SK-N-SH (cell line): ENCODE measurements around the gene PRDX6. TPM values are rescaled to one million over a fixed set of nuclear protein-coding genes. Genes with fewer than 3 reads are reported as not detected.

ENCODE experiments used
- CTCF ChIA-PET: fragments of 300-600, 350-600 bp; formaldehyde crosslinking; extraction: SDS; loops from one replicate; lab custom pipeline; 2021; lab: Yijun Ruan, JAX
- POLR2A ChIA-PET: fragments of 350-600 bp; sonication (Branson Sonifier 250); formaldehyde crosslinking; extraction: SDS; loops from one replicate; lab custom pipeline; 2020; ENCODE audit warnings: antibody characterized with exemption, inconsistent platforms; lab: Yijun Ruan, JAX
- DNase-seq: peaks from one replicate; pipeline ENCODE4 v3.0.0; 2012
- H2AFZ ChIP-seq: fragments of 200-600 bp; sonication (generic); 2 replicates; pipeline ENCODE4 v1.8.1; 2016; ENCODE audit warnings: antibody characterized with exemption, mild to moderate bottlenecking, low read depth
- H3F3A ChIP-seq: fragments of 200-600 bp; sonication (generic); replicated peaks from 2 replicates; pipeline ENCODE3; 2016; ENCODE audit warnings: antibody characterized with exemption, mild to moderate bottlenecking; ENCODE audit not compliant: insufficient read depth
- H3K27ac ChIP-seq, 2 experiments: fragments of 200-500 bp in 1 of 2; fragments of 200-600 bp in 1 of 2; sonication (Bioruptor generic) in 1 of 2; sonication (generic), shearing (Covaris generic) in 1 of 2; 2 replicates each; pipeline versions ENCODE4 v1.5.1 to v1.6.1; 2014 to 2016; ENCODE audit warnings: low read depth in 2 of 2, inconsistent platforms in 1 of 2, low read length in 1 of 2, mild to moderate bottlenecking in 1 of 2, mixed read lengths in 1 of 2
- H3K27me3 ChIP-seq: fragments of 200-600 bp; sonication (generic), shearing (Covaris generic); 2 replicates; pipeline ENCODE4 v1.6.1; 2016; ENCODE audit warnings: mixed run types; ENCODE audit not compliant: insufficient read depth
- H3K36me3 ChIP-seq, 2 experiments: fragments of 200-500 bp in 1 of 2; fragments of 200-600 bp in 1 of 2; sonication (Bioruptor generic) in 1 of 2; sonication (generic) in 1 of 2; replicated peaks in 1 of 2; 2 replicates each; pipeline versions ENCODE3 to v1.5.1; 2014 to 2016; ENCODE audit warnings: low read length in 1 of 2, mild to moderate bottlenecking in 1 of 2; ENCODE audit not compliant: insufficient read depth in 2 of 2, control insufficient read depth in 1 of 2
- H3K4me1 ChIP-seq, 2 experiments: fragments of 200-500 bp in 1 of 2; fragments of 200-600 bp in 1 of 2; sonication (Bioruptor generic) in 1 of 2; sonication (generic), shearing (Covaris generic) in 1 of 2; 2 replicates each; pipeline versions ENCODE4 v1.5.1 to v1.6.1; 2014 to 2016; ENCODE audit warnings: low read depth in 1 of 2, low read length in 1 of 2, mixed run types in 1 of 2; ENCODE audit not compliant: insufficient read depth in 2 of 2, control insufficient read depth in 1 of 2
- H3K4me2 ChIP-seq: fragments of 200-600 bp; sonication (generic), shearing (Covaris generic); 2 replicates; pipeline ENCODE4 v1.6.1; 2017; ENCODE audit warnings: mixed run types
- H3K4me3 ChIP-seq, 2 experiments: fragments of 200-500 bp in 1 of 2; fragments of 200-600 bp in 1 of 2; sonication (Bioruptor generic) in 1 of 2; sonication (generic), shearing (Covaris generic) in 1 of 2; 2 replicates each; pipeline versions ENCODE4 v1.5.1 to v1.8.1; 2014 to 2016; ENCODE audit warnings: low read depth in 2 of 2, inconsistent platforms in 1 of 2, low read length in 1 of 2, mild to moderate bottlenecking in 1 of 2, mixed read lengths in 1 of 2, moderate library complexity in 1 of 2
- H3K79me2 ChIP-seq: fragments of 200-600 bp; sonication (generic); 2 replicates; pipeline ENCODE4 v1.8.1; 2017; ENCODE audit warnings: mild to moderate bottlenecking; ENCODE audit not compliant: insufficient read depth
- H3K9ac ChIP-seq: fragments of 200-600 bp; sonication (generic); 2 replicates; pipeline ENCODE4 v1.6.1; 2017; ENCODE audit warnings: mixed run types
- H3K9me2 ChIP-seq: fragments of 200-600 bp; sonication (generic); 2 replicates; pipeline ENCODE4 v1.6.1; 2017; ENCODE audit warnings: mixed run types
- H3K9me3 ChIP-seq: fragments of 200-600 bp; sonication (generic); 2 replicates; pipeline ENCODE4 v1.6.1; 2017; ENCODE audit warnings: mixed run types, mild to moderate bottlenecking, moderate library complexity
- H4K20me1 ChIP-seq: fragments of 200-600 bp; sonication (generic); 2 replicates; pipeline ENCODE4 v1.6.1; 2017; ENCODE audit warnings: mild to moderate bottlenecking, mixed run types; ENCODE audit not compliant: insufficient read depth
- ELF1 ChIP-seq: IDR thresholded peaks from 2 replicates; pipeline ENCODE4 v1.4.0; 2012
- EP300 ChIP-seq, 2 experiments: IDR thresholded peaks; 2 replicates each; pipeline versions ENCODE4 v1.4.0 to v1.6.1; 2012; ENCODE audit warnings: borderline replicate concordance in 1 of 2, low read depth in 1 of 2, low read length in 1 of 2
- FOXJ3 ChIP-seq: sonication (generic); formaldehyde crosslinking; IDR thresholded peaks from 2 replicates; pipeline ENCODE4 v1.5.1; 2020; ENCODE audit warnings: mild to moderate bottlenecking, missing genetic modification reagents
- GATA2 ChIP-seq: sonication (generic); formaldehyde crosslinking; IDR thresholded peaks from 2 replicates; pipeline ENCODE4 v1.5.0; 2020; ENCODE audit warnings: mild to moderate bottlenecking, missing genetic modification reagents
- MXI1 ChIP-seq: IDR thresholded peaks from 2 replicates; pipeline ENCODE4 v1.6.1; 2012; ENCODE audit warnings: mild to moderate bottlenecking, low read depth, low read length, improper control_type of control experiment
- NFIC ChIP-seq: IDR thresholded peaks from 2 replicates; pipeline ENCODE4 v1.4.0; 2012; ENCODE audit warnings: borderline replicate concordance
- PBX3 ChIP-seq: IDR thresholded peaks from 2 replicates; pipeline ENCODE4; 2012
- POLR2AphosphoS5 ChIP-seq: IDR thresholded peaks from 2 replicates; pipeline ENCODE4 v1.6.1; 2012; ENCODE audit warnings: low read depth, low read length
- RAD21 ChIP-seq: IDR thresholded peaks from 2 replicates; pipeline ENCODE4 v1.6.1; 2012; ENCODE audit warnings: mild to moderate bottlenecking, low read length
- RFX5 ChIP-seq: IDR thresholded peaks from 2 replicates; pipeline ENCODE4 v1.6.1; 2012; ENCODE audit warnings: mild to moderate bottlenecking, improper control_type of control experiment, low read length
- RXRA ChIP-seq: IDR thresholded peaks from 2 replicates; pipeline ENCODE4 v1.4.0; 2012; ENCODE audit warnings: low read depth, mild to moderate bottlenecking, borderline replicate concordance
- SIN3A ChIP-seq: IDR thresholded peaks from 2 replicates; pipeline ENCODE4 v1.6.1; 2012; ENCODE audit warnings: low read depth, mild to moderate bottlenecking, low read length, moderate library complexity, borderline replicate concordance
- SMC3 ChIP-seq: IDR thresholded peaks from 2 replicates; pipeline ENCODE4 v1.6.1; 2012; ENCODE audit warnings: low read depth, low read length, improper control_type of control experiment
- TEAD4 ChIP-seq: IDR thresholded peaks from 2 replicates; pipeline ENCODE4 v1.4.0; 2012; ENCODE audit warnings: mild to moderate bottlenecking, borderline replicate concordance; ENCODE audit not compliant: insufficient read depth
- USF2 ChIP-seq: fragments of 150-350 bp; IDR thresholded peaks from 2 replicates; pipeline ENCODE4 v1.6.1; 2017; ENCODE audit warnings: antibody characterized with exemption, low read length, low read depth, borderline replicate concordance
- ZBTB33 ChIP-seq: IDR thresholded peaks from 2 replicates; pipeline ENCODE4 v1.4.0; 2012; ENCODE audit warnings: low read depth, borderline replicate concordance
- WGBS: methylation state at CpG from one replicate; pipeline ENCODE4 v1.1.6; 2017; ENCODE audit warnings: low lambda C conversion rate; 5-methylcytosine and 5-hydroxymethylcytosine counted together
- polyA plus RNA-seq, 3 experiments: library from polyadenylated mRNA; depleted of rRNA; stranded (reverse); fragments of >200 nt; gene quantifications; 2 replicates each; pipeline ENCODE4 v1.2.3, GENCODE V29; 2012
- TF ChIP-seq, protein P1 (sequence below): fragments of 150-350 bp; IDR thresholded peaks from 2 replicates; pipeline ENCODE4 v1.6.1; 2016; ENCODE audit warnings: mild to moderate bottlenecking, low read depth, low read length
- TF ChIP-seq, protein P2 (sequence below): IDR thresholded peaks from 2 replicates; pipeline ENCODE4 v1.4.0; 2012; ENCODE audit warnings: low read depth

The PRDX6 gene
- polyA plus RNA-seq, 1 of the 3 experiments (the other 2 are of a cell fraction), result 224 TPM

- Histone ChIP-seq H3K4me1 (peaks cover 5 to 34% of the 10 kb centered on the region in 2 experiments; a peak in 3 of 4 replicates), H3K9me2 (no peaks in the 10 kb centered on the region), H3K9ac (no peak overlapping the region), H4K20me1 (peaks cover 8% of the 10 kb centered on the region; the same call in 1 of the 2 replicates), H3K36me3 (peaks cover 48 to 54% of the 10 kb centered on the region in 2 experiments), H3K79me2 (peaks cover 69% of the 10 kb centered on the region), H3K27ac (no peak overlapping the region), H3K9me3 (no peaks in the 10 kb centered on the region), H2AFZ (no peak overlapping the region), H3F3A (peaks cover 15% of the 10 kb centered on the region), H3K27me3 (no peaks in the 10 kb centered on the region), H3K4me2 (peak overlapping the region; percentile 92; the same call in 1 of the 2 replicates), H3K4me3 (peak overlapping the region in 1 of 2 experiments; percentile 99; a peak in 1 of 4 replicates)
- 90% methylated on average over 4 of the region's 4 CpGs for WGBS
- CTCF ChIA-PET, result no interaction called here
- TF ChIP-seq USF2 (no peak), NFIC (no peak), FOXJ3 (CRISPR knock-in tag) (no peak), EP300 (IDR thresholded peaks at IDR 0.05; ENCODE audit: borderline replicate concordance in 1 of 2, low read depth in 1 of 2, low read length in 1 of 2) (no peak), SIN3A (no peak), SMC3 (no peak)
- POLR2A ChIA-PET, result no interaction called here
- no peak for DNase-seq
Observed at GRCh38 chr1:173479649-173480048, 2.5 kb downstream of the PRDX6 start.

- Histone ChIP-seq H3K4me2 (no peak overlapping the region), H3K4me1 (peaks cover 2 to 19% of the 10 kb centered on the region in 2 experiments; a peak in 3 of 4 replicates), H3K4me3 (no peak overlapping the region), H3K27me3 (no peaks in the 10 kb centered on the region), H3K36me3 (peaks cover 65 to 71% of the 10 kb centered on the region in 2 experiments), H2AFZ (no peak overlapping the region), H3F3A (peaks cover 6% of the 10 kb centered on the region), H3K79me2 (peaks cover 56% of the 10 kb centered on the region), H4K20me1 (peaks cover 8% of the 10 kb centered on the region; the same call in 1 of the 2 replicates), H3K9me3 (no peaks in the 10 kb centered on the region), H3K9ac (no peak overlapping the region), H3K27ac (no peak overlapping the region), H3K9me2 (no peaks in the 10 kb centered on the region)
- 93% methylated on average over 1 of the region's 1 CpG for WGBS
- DNase-seq, result no peak
- ChIA-PET CTCF (no interaction called here), POLR2A (no interaction called here)
- TF ChIP-seq MXI1 (no peak), FOXJ3 (CRISPR knock-in tag) (no peak), POLR2AphosphoS5 (no peak), NFIC (no peak), SIN3A (no peak), ZBTB33 (no peak), GATA2 (CRISPR knock-in tag) (no peak), RXRA (no peak), ELF1 (no peak), RFX5 (no peak), EP300 (IDR thresholded peaks at IDR 0.05; ENCODE audit: borderline replicate concordance in 1 of 2, low read depth in 1 of 2, low read length in 1 of 2) (no peak), SMC3 (no peak), PBX3 (no peak), RAD21 (no peak), TEAD4 (no peak)
- TF ChIP-seq, protein P1, sequence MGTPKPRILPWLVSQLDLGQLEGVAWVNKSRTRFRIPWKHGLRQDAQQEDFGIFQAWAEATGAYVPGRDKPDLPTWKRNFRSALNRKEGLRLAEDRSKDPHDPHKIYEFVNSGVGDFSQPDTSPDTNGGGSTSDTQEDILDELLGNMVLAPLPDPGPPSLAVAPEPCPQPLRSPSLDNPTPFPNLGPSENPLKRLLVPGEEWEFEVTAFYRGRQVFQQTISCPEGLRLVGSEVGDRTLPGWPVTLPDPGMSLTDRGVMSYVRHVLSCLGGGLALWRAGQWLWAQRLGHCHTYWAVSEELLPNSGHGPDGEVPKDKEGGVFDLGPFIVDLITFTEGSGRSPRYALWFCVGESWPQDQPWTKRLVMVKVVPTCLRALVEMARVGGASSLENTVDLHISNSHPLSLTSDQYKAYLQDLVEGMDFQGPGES, result no peak
- TF ChIP-seq, protein P2, sequence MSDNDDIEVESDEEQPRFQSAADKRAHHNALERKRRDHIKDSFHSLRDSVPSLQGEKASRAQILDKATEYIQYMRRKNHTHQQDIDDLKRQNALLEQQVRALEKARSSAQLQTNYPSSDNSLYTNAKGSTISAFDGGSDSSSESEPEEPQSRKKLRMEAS, result no peak
Observed at GRCh38 chr1:173481195-173481772, 4.1 kb downstream of the PRDX6 start.
